ENCODE data around the gene TMEM109.
A peak's percentile ranks its signal among the peaks of the same experiment; 100 is the strongest.

- TF ChIP-seq CTCF (tag by site-specific recombination; IDR thresholded peaks at IDR 0.05) (no peak), ZBTB21 (tag by site-specific recombination; IDR thresholded peaks at IDR 0.05) (no peak), GFI1B (tag by site-specific recombination; IDR thresholded peaks at IDR 0.05) (no peak), ZNF558 (tag by site-specific recombination; IDR thresholded peaks at IDR 0.05) (0 out of 2 replicates have a peak, but pooled peaks have one; percentile 16), REST (tag by site-specific recombination; IDR thresholded peaks at IDR 0.05) (no peak)
Measured at GRCh38 chr11:60918251-60918938, 4.4 kb downstream of the TMEM109 start.

All from HEK293 (cell line).